A673 (cell line): ENCODE results near the gene CDON.

Source experiments
- CTCF ChIP-seq: fragments of 300-800, 200-600 bp; sonication (generic); conservative IDR thresholded peaks from 2 replicates; pipeline ENCODE4 v1.5.1; 2017; ENCODE audit warnings: low read depth, mild to moderate bottlenecking, antibody characterized with exemption, low read length, moderate library complexity, mixed read lengths
- EZH2 ChIP-seq: fragments of 200-600 bp; sonication (generic); IDR thresholded peaks from 2 replicates; pipeline ENCODE4 v1.6.1; 2017; ENCODE audit warnings: borderline replicate concordance, low read depth, mild to moderate bottlenecking, mixed read lengths, antibody characterized with exemption, low read length; ENCODE audit not compliant: poor library complexity, severe bottlenecking

- TF ChIP-seq CTCF = no peak
- TF ChIP-seq EZH2 = no peak
Measured at GRCh38 chr11:126034039-126034932, 28.4 kb downstream of the CDON start.
